C4-2B (cell line): Measurements from ENCODE around the gene KRTAP2-2.

Experiments used
- H3K27ac ChIP-seq: fragments of 450-650 bp; 2 replicates; pipeline ENCODE4 v1.5.1; 2017
- ZFX ChIP-seq: fragments of 450-650 bp; IDR thresholded peaks from 2 replicates; pipeline ENCODE4 v1.6.1; 2017
- TF ChIP-seq, protein P1 (sequence below): fragments of 450-650 bp; conservative IDR thresholded peaks from 2 replicates; pipeline ENCODE4 v1.5.1; 2017; ENCODE audit warnings: mild to moderate bottlenecking

The KRTAP2-2 gene

DNA sequence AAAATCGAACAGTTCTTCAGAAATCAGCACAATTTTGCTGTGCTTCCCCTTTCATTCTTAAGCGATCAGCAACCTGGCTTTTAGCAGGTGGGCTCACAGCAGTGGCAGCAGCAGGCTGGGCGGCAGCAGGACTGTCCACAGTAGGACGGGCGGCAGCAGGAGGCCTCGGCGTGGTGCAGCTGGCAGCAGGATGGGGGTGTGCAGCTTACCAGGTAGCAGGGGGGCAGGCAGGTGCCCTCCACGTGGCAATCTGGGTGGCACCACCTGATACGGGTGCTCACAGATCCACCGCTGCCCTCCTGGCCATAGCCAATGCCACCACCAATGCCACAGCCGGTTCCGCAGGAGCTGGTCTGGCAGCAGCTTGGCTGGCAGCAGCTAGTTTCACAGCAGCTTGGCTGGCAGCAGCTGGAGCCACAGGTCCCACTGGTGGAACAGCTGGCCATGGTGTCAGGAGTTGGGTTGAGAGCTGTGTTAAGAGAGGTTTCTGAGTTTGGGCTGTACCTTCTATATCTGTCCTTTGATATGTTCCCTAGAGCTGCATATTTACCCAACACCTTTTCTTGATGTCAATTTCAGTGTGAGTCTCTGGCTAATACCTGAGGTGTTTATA, 25.3 kb downstream of the KRTAP2-2 start, which contains the start of gene KRTAP1-4:
Gene KRTAP1-4 (minus strand): TSS at position 563 of the 613 bp plus-strand sequence. CDS start 117 bp downstream, at position 446.
- no peak for TF ChIP-seq ZFX
- TF ChIP-seq, protein P1, sequence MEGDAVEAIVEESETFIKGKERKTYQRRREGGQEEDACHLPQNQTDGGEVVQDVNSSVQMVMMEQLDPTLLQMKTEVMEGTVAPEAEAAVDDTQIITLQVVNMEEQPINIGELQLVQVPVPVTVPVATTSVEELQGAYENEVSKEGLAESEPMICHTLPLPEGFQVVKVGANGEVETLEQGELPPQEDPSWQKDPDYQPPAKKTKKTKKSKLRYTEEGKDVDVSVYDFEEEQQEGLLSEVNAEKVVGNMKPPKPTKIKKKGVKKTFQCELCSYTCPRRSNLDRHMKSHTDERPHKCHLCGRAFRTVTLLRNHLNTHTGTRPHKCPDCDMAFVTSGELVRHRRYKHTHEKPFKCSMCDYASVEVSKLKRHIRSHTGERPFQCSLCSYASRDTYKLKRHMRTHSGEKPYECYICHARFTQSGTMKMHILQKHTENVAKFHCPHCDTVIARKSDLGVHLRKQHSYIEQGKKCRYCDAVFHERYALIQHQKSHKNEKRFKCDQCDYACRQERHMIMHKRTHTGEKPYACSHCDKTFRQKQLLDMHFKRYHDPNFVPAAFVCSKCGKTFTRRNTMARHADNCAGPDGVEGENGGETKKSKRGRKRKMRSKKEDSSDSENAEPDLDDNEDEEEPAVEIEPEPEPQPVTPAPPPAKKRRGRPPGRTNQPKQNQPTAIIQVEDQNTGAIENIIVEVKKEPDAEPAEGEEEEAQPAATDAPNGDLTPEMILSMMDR: no peak
- H3K27ac ChIP-seq: no peak within 1 kb of the TSS

GRCh38 chr17:41026715-41027471, 28.1 kb downstream of the KRTAP2-2 start, which contains the start of gene KRTAP1-5:
Gene KRTAP1-5 (minus strand): TSS chr17:41027208. CDS start chr17:41027155, 53 bp downstream.
- no peak for TF ChIP-seq ZFX
- TF ChIP-seq, protein P1: no peak
- no peak within 1 kb of the TSS for H3K27ac ChIP-seq

DNA sequence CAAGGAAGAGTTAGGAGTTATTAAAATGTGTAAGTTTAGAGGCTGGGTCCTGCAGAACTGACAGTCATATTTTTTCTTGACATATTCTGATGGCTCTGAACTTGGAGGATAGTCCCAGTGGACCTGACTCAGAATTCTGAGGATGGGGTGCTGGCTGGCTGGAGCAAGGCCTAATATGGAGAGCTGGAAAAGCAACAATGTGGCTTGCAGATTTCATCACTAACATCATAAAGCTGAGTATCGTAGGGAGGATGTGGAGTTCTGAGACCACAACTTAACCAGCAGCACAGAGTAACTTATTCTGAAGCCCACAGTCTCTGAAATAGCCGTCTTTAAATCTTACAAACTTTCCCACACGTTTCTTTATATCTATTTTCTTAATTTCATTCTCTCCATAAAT, 30.3 kb downstream of the KRTAP2-2 start:
- no peak overlapping the region; the same call in 1 of the 2 replicates for H3K27ac ChIP-seq
- TF ChIP-seq ZFX: no peak

DNA sequence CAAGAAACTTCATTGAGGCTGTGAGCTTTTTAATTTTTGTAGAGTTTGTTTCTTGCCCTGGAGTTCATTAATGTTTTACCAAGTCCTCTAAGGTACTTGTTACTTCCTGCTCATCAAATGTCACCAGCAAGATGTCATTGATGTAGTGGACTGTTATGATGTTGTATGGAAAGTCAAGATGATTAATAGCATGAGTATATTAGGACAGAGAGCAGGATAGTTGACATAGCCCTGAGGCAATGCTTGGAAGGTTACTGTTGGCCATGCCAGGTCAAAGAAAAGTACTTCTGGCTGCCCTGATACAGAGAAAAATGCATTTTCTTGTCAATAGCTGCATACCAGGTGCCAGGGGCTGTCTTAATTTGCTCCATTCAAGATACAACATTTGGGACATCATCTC, 34.7 kb downstream of the KRTAP2-2 start:
- TF ChIP-seq, protein P1: no peak
- H3K27ac ChIP-seq: no peak overlapping the region

GRCh38 chr17:41019415-41019814, 35.6 kb downstream of the KRTAP2-2 start:
- TF ChIP-seq, protein P1: no peak
- H3K27ac ChIP-seq: no peak overlapping the region

GRCh38 chr17:41018541-41018940, 36.5 kb downstream of the KRTAP2-2 start:
- no peak overlapping the region for H3K27ac ChIP-seq
- TF ChIP-seq, protein P1: no peak
- TF ChIP-seq ZFX: no peak

- no peak for TF ChIP-seq ZFX
- TF ChIP-seq, protein P1: no peak
These were observed 38.3 kb downstream of the KRTAP2-2 start for GRCh38 chr17:41016578-41017215.

More at GRCh38 chr17:41016578-41017215, 38.3 kb downstream of the KRTAP2-2 start:
- no peak overlapping the region for H3K27ac ChIP-seq
